ENCODE measurements around the gene GRIN3A. TPM values are rescaled to one million over a fixed set of nuclear protein-coding genes. Genes with fewer than 3 reads are reported as not detected.

The GRIN3A gene
- total RNA-seq = under 1 TPM in 3 of 6 donors, not detected in 3; 0.06 to 0.10 (median 0.07) TPM

DNA sequence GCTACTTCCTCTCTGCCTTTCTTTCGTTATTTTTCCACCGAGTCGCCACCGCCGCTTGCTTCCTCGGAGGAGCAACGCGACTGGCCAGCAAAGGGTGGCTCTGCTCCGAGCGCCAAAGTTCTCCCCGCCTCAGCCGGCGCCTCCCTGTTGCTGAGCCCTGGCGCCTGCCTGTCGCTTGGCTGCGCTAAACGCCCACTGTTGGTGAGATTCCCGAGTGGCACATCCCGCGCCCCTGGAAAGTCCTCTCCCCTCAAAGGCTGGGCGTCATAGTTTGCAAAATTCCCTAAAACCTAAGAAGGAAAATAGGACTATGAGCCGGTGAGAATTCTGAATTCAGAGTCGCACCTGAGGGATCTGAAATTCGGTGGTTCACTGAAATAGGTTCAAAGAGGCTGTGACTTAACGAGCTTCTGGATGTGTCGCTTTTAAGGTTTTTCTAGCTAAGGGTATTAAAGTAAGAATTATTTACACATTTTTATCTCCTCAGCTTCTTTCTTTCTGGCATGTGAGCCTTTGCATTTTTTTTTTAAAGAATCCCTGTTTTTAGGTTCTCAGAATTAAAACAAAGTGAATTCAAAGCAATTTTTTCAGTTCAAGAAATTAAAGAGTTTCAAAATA is at the start of gene GRIN3A:
GRIN3A (minus strand) TSS at position 82 of the 618 bp plus-strand sequence. CDS start 668 bp downstream, outside the sequence.
- WGBS, 2 donors = 3 to 4% methylated on average over 18 to 26 of the region's 26 CpGs
- H3K27me3 ChIP-seq = peaks cover 0 to 19% (median 9%) of the 10 kb centered on the region in 4 donors
- ATAC-seq (ENCODE audit: low FRiP score in 2 of 2) = peak in 1 of 2 donors; percentile 65

GRCh38 chr9:101787891-101788290 is 49.4 kb upstream of the GRIN3A start:
- 20 to 22% methylated on average over 1 of the region's 1 CpG for WGBS, 2 donors
- DNase-seq (no peak), ATAC-seq (ENCODE audit: low FRiP score in 2 of 2) (no peak)

More for the DNA sequence above, at the start of gene GRIN3A:
- Histone ChIP-seq H3K4me3 (peak within 1 kb of the TSS in 3 of 4 donors; percentile 22 to 39 (median 23)), H3K4me1 (peaks cover 3 to 14% (median 6%) of the 10 kb centered on the region in 4 donors), H3K9me3 (no peaks in the 10 kb centered on the region), H3K36me3 (no peaks in the 10 kb centered on the region), H3K27ac (no peak within 1 kb of the TSS)
- TF ChIP-seq CTCF (IDR thresholded peaks at IDR 0.05) (no peak), POLR2A (IDR thresholded peaks at IDR 0.05) (no peak), POLR2AphosphoS5 (IDR thresholded peaks at IDR 0.05) (no peak), EP300 (IDR thresholded peaks at IDR 0.05) (no peak)
- DNase-seq = peak in 1 of 2 donors; percentile 60

DNA sequence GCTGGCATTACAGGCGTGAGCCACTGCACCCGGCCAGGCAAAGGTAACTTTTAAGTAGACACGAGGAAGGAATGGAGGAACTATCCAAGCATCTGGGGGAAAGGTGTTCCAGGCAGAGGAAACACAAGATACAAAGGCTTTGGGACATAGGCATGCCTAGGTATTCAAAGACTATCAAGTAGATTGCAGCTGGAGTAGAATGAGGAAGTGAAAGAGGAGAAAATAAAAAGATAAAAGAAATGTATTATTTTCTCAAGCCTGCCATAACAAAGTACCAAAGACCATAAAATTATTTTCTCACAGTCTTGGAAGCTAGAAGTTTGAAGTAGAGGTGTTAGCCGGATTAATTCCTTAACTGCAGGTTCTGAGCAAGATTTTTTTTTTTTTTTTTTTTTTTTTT is 39.9 kb upstream of the GRIN3A start:
- no peaks in the 10 kb centered on the region for H3K36me3 ChIP-seq
- no peak overlapping the region for H3K27ac ChIP-seq
- no peaks in the 10 kb centered on the region for H3K9me3 ChIP-seq
- ATAC-seq (ENCODE audit: low FRiP score in 2 of 2) (no peak), DNase-seq (peak in 1 of 2 donors; percentile 2)
- H3K4me3 ChIP-seq = no peak overlapping the region
- no peaks in the 10 kb centered on the region for H3K27me3 ChIP-seq
- WGBS, 2 donors = 77 to 91% methylated on average over 4 of the region's 4 CpGs
- H3K4me1 ChIP-seq = no peaks in the 10 kb centered on the region
- TF ChIP-seq POLR2AphosphoS5 (IDR thresholded peaks at IDR 0.05) (no peak), POLR2A (IDR thresholded peaks at IDR 0.05) (no peak), EP300 (IDR thresholded peaks at IDR 0.05) (no peak), CTCF (IDR thresholded peaks at IDR 0.05) (no peak)

More at GRCh38 chr9:101787891-101788290, 49.4 kb upstream of the GRIN3A start:
- Histone ChIP-seq H3K9me3 (no peaks in the 10 kb centered on the region), H3K4me1 (no peaks in the 10 kb centered on the region), H3K27ac (no peak overlapping the region), H3K36me3 (no peaks in the 10 kb centered on the region), H3K27me3 (no peaks in the 10 kb centered on the region), H3K4me3 (no peak overlapping the region)
- no peak for TF ChIP-seq POLR2A (IDR thresholded peaks at IDR 0.05)
- TF ChIP-seq POLR2AphosphoS5 (IDR thresholded peaks at IDR 0.05) = no peak

DNA sequence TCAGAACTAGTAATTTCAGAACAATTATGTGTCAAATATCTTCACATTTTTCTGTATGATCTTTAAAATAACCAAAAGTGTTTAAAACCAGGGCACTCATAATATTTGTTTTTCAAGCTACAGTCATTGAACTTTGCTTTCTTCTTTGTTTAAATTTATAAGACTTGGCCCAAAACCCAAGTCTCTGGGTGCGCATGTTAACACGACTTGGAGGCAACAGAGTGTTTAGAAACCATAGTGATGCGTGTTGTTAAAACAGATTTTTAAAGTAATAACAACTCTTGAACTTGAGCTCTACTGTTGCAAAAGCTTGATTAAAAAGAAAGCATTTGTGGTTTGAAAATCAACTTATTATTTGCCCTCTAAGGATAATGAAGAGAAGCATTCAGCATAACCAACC is 26.0 kb upstream of the GRIN3A start:
- Histone ChIP-seq H3K4me3 (no peak overlapping the region), H3K27me3 (no peaks in the 10 kb centered on the region), H3K9me3 (no peaks in the 10 kb centered on the region), H3K27ac (no peak overlapping the region), H3K4me1 (no peaks in the 10 kb centered on the region), H3K36me3 (no peaks in the 10 kb centered on the region)
- TF ChIP-seq EP300 (IDR thresholded peaks at IDR 0.05) = no peak
- TF ChIP-seq POLR2AphosphoS5 (IDR thresholded peaks at IDR 0.05) = no peak
- no peak for TF ChIP-seq CTCF (IDR thresholded peaks at IDR 0.05)
- TF ChIP-seq POLR2A (IDR thresholded peaks at IDR 0.05) = no peak
- DNase-seq (no peak), ATAC-seq (ENCODE audit: low FRiP score in 2 of 2) (no peak)
- 71% methylated on average over 3 of the region's 3 CpGs for WGBS, 2 donors

DNA sequence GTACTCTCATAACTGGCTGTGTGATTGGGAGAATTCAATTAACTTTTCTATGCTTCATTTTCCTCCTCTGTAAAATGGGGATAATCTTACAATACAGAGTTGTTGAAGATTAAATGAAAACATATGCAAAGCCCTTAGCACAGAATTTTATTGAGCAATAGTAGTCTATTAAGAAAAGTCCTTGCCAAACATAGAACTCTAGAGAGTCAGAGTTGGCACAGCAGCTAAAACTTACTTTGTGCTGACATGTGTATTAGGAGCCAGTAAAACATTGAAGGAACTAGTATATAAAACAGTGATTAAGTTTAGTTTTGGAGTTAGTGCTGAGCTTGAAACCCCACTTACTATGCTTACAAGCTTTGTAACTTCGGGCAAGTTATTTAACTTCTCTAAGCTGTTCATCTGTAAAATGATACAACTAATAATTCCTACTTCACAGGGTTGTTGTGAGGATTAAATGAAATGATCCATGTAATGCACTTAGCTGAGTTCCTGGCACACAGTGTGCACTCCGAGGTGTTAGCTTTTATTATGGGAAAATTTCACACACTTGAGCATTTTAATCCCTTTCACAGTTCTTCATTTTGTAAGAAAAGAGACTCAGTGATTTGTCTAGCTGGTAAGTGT is 20.0 kb upstream of the GRIN3A start:
- H3K4me3 ChIP-seq = no peak overlapping the region
- TF ChIP-seq EP300 (IDR thresholded peaks at IDR 0.05) (no peak), POLR2A (IDR thresholded peaks at IDR 0.05) (no peak), CTCF (IDR thresholded peaks at IDR 0.05) (no peak), POLR2AphosphoS5 (IDR thresholded peaks at IDR 0.05) (no peak)
- H3K36me3 ChIP-seq = no peaks in the 10 kb centered on the region
- H3K27me3 ChIP-seq = no peaks in the 10 kb centered on the region
- ATAC-seq (ENCODE audit: low FRiP score in 2 of 2) (peak in 1 of 2 donors; percentile 42), DNase-seq (no peak)
- no peaks in the 10 kb centered on the region for H3K4me1 ChIP-seq
- H3K9me3 ChIP-seq = no peaks in the 10 kb centered on the region
- 57 to 63% methylated on average over 2 of the region's 2 CpGs for WGBS, 2 donors
- H3K27ac ChIP-seq = no peak overlapping the region
